ENCODE measurements around the gene COL24A1. TPM values are rescaled to one million over a fixed set of nuclear protein-coding genes. Genes with fewer than 3 reads are reported as not detected.

COL24A1 gene
- polyA plus RNA-seq, 1 experiment = 2.2 TPM

DNA sequence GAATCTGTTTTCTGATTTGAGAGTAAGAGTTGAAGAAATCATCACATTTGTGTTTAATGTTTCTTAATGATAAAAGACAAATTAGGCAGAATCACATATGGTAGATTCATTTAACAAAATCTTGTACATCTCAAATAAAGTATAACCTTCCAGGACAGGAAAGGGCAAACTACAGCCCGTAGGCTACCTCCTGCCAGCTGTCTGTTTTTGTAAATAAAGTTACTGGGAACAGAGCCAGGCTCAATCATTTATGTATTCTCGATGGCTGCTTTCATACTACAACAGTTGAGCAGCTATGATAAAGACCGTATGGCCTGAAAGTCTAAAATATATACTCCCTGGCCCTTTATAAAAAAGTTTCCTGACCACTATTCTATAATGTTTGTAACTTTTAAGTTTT is 204.1 kb downstream of the COL24A1 start:
- ChIA-PET CTCF (interaction anchor here (1.4 kb wide), 1 partner anchor 65 kb away, joined by 4 read pairs; no protein-coding TSS in a partner anchor), POLR2A (no interaction called here)
- Histone ChIP-seq H3K27ac (ENCODE audit: low read depth, low read length) (no peak overlapping the region), H3K9me3 (ENCODE audit: control insufficient read depth, insufficient read depth, low read length) (no peaks in the 10 kb centered on the region), H3K27me3 (ENCODE audit: control insufficient read depth, insufficient read depth, low read length) (no peaks in the 10 kb centered on the region), H3K4me3 (ENCODE audit: low read depth, low read length) (no peak overlapping the region)
- DNase-seq (ENCODE audit: low read depth, low spot score) = peak; percentile 2
- TF ChIP-seq, protein P1, sequence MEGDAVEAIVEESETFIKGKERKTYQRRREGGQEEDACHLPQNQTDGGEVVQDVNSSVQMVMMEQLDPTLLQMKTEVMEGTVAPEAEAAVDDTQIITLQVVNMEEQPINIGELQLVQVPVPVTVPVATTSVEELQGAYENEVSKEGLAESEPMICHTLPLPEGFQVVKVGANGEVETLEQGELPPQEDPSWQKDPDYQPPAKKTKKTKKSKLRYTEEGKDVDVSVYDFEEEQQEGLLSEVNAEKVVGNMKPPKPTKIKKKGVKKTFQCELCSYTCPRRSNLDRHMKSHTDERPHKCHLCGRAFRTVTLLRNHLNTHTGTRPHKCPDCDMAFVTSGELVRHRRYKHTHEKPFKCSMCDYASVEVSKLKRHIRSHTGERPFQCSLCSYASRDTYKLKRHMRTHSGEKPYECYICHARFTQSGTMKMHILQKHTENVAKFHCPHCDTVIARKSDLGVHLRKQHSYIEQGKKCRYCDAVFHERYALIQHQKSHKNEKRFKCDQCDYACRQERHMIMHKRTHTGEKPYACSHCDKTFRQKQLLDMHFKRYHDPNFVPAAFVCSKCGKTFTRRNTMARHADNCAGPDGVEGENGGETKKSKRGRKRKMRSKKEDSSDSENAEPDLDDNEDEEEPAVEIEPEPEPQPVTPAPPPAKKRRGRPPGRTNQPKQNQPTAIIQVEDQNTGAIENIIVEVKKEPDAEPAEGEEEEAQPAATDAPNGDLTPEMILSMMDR (IDR thresholded peaks at IDR 0.05; ENCODE audit: low read depth, low read length) = no peak

DNA sequence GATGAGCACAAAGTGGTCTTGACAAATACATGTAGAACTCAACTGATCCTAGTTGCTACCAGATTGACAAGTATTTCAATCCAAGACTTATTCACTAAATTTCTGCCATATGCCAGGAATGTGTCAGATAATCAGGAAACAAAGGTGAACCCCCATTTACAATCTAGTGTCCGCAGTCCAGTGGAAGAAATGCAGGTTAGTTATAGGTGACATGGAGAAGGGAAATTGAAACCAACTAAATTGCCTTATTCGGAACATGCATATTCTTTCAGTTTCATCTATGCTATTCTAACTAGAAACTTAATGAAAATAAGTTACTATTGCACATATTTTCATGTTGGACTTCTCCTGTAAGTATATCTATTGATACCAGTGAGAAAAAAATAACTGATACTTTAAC is 209.4 kb downstream of the COL24A1 start:
- POLR2A ChIA-PET = no interaction called here
- TF ChIP-seq, protein P1 (IDR thresholded peaks at IDR 0.05; ENCODE audit: low read depth, low read length) = no peak

DNA sequence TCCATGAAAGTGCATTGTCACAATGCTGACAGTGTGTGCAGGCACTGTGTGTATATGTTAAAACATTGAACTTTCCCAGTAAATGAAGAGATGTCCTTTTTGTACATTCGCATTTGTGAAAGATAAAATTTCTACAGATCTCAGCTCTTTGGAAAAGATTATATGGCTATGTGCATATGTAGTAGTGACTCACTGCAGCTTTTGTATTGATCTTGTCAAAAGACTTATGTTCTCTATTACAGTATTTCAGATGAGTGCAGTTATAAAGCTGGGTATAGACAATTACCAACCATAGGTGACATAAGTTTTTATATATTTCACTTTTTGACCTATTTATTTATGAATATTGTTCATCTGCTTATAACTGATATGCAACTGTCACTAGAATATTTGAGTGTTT is 212.6 kb downstream of the COL24A1 start:
- ChIA-PET CTCF (no interaction called here), POLR2A (no interaction called here)
- no peaks in the 10 kb centered on the region for H3K9me3 ChIP-seq (ENCODE audit: control insufficient read depth, insufficient read depth, low read length)
- TF ChIP-seq, protein P1 (IDR thresholded peaks at IDR 0.05; ENCODE audit: low read depth, low read length) = no peak
- no peak overlapping the region for H3K4me3 ChIP-seq (ENCODE audit: low read depth, low read length)
- no peak for DNase-seq (ENCODE audit: low read depth, low spot score)
- H3K27ac ChIP-seq (ENCODE audit: low read depth, low read length) = no peak overlapping the region
- H3K27me3 ChIP-seq (ENCODE audit: control insufficient read depth, insufficient read depth, low read length) = no peaks in the 10 kb centered on the region

More for the DNA sequence above, 209.4 kb downstream of the COL24A1 start:
- H3K27me3 ChIP-seq (ENCODE audit: control insufficient read depth, insufficient read depth, low read length) = no peaks in the 10 kb centered on the region
- H3K9me3 ChIP-seq (ENCODE audit: control insufficient read depth, insufficient read depth, low read length) = no peaks in the 10 kb centered on the region
- DNase-seq (ENCODE audit: low read depth, low spot score) = no peak
- CTCF ChIA-PET = no interaction called here
- no peak overlapping the region for H3K27ac ChIP-seq (ENCODE audit: low read depth, low read length)
- no peak overlapping the region for H3K4me3 ChIP-seq (ENCODE audit: low read depth, low read length)

DNA sequence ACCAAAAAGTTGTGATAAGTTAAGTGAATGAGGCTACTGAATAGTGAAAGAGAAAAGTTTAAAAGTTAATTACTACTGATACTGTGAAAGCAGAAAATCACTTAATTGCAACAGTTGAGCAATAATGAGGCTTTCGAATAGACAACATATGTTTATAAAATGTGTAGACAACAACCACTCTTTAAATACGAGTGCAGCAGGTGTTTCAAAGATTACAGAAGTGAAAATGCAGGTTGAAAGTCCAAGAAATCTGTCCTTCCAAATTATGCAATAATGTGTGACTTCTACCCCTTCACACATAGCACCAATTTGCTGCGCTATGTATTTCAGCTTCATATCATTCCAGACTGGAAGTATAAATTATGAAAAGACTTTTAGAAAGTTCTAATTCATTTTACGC is 213.0 kb downstream of the COL24A1 start:
- Histone ChIP-seq H3K9me3 (ENCODE audit: control insufficient read depth, insufficient read depth, low read length) (no peaks in the 10 kb centered on the region), H3K27me3 (ENCODE audit: control insufficient read depth, insufficient read depth, low read length) (no peaks in the 10 kb centered on the region), H3K27ac (ENCODE audit: low read depth, low read length) (no peak overlapping the region), H3K4me3 (ENCODE audit: low read depth, low read length) (no peak overlapping the region)
- ChIA-PET POLR2A (no interaction called here), CTCF (no interaction called here)
- TF ChIP-seq, protein P1 (IDR thresholded peaks at IDR 0.05; ENCODE audit: low read depth, low read length) = no peak
- no peak for DNase-seq (ENCODE audit: low read depth, low spot score)

DNA sequence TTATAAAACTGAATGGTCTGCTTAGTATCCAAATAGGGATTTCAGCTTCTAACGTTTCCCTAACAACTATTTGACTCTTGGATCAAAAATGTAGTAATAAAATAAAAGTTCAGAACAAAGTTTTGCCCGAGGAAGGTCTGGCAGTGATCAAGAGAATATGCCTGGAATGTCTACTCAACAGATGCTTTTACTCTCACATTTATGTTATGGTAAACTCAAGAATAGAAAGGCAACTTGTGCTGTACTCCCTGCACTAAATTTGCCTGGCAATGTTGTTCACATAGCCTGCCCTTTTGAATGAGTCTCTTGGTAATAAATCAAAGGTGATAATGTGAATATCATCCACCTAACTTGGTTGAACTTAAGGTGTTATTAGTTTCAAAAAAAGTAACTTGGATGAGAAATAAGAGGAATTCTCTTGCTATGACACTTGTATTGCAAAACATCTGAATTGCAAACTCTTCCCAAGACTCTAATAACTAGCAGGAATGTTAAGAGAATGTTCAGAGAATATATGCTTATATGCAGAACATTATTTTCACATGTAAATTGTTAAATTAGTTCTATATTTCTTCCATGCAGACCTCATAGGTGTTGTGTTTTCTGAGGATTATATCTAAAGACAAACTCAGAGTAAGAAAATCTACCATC is 215.8 kb downstream of the COL24A1 start:
- CTCF ChIA-PET = no interaction called here
- peak; percentile 23 for DNase-seq (ENCODE audit: low read depth, low spot score)
- POLR2A ChIA-PET = no interaction called here
- H3K4me3 ChIP-seq (ENCODE audit: low read depth, low read length) = no peak overlapping the region
- H3K27me3 ChIP-seq (ENCODE audit: control insufficient read depth, insufficient read depth, low read length) = no peaks in the 10 kb centered on the region
- TF ChIP-seq, protein P1 (IDR thresholded peaks at IDR 0.05; ENCODE audit: low read depth, low read length) = no peak
- H3K9me3 ChIP-seq (ENCODE audit: control insufficient read depth, insufficient read depth, low read length) = no peaks in the 10 kb centered on the region
- H3K27ac ChIP-seq (ENCODE audit: low read depth, low read length) = no peak overlapping the region
